GM12872 (cell line): ENCODE measurements around the gene PSPN.

ENCODE experiments used
- CTCF ChIP-seq: IDR thresholded peaks from 3 replicates; pipeline ENCODE4 v1.5.1; 2011; ENCODE audit warnings: low read depth, mild to moderate bottlenecking, low read length, moderate library complexity; ENCODE audit not compliant: insufficient read depth

The PSPN gene

GRCh38 chr19:6334490-6335285, 41.0 kb downstream of the PSPN start:
- TF ChIP-seq CTCF = no peak

- TF ChIP-seq CTCF = no peak
Observed at GRCh38 chr19:6333439-6333838, 42.3 kb downstream of the PSPN start, which contains the start of gene ACER1. TSS of gene ACER1 (minus strand) at chr19:6333612. CDS start at chr19:6333551, 61 bp downstream.

GRCh38 chr19:6326815-6327214, 48.9 kb downstream of the PSPN start:
- no peak for TF ChIP-seq CTCF

GRCh38 chr19:6325614-6326013, 50.1 kb downstream of the PSPN start:
- no peak for TF ChIP-seq CTCF
